GM18909 (cell line): ENCODE data around the gene SLC41A2.

ENCODE experiments used
- ATAC-seq: cut with Tn5 transposase; IDR thresholded peaks from one replicate; pipeline ENCODE4 v1.9.1; 2021; ENCODE audit warnings: mild to moderate bottlenecking; ENCODE audit not compliant: unreplicated experiment, poor library complexity

Gene SLC41A2

DNA sequence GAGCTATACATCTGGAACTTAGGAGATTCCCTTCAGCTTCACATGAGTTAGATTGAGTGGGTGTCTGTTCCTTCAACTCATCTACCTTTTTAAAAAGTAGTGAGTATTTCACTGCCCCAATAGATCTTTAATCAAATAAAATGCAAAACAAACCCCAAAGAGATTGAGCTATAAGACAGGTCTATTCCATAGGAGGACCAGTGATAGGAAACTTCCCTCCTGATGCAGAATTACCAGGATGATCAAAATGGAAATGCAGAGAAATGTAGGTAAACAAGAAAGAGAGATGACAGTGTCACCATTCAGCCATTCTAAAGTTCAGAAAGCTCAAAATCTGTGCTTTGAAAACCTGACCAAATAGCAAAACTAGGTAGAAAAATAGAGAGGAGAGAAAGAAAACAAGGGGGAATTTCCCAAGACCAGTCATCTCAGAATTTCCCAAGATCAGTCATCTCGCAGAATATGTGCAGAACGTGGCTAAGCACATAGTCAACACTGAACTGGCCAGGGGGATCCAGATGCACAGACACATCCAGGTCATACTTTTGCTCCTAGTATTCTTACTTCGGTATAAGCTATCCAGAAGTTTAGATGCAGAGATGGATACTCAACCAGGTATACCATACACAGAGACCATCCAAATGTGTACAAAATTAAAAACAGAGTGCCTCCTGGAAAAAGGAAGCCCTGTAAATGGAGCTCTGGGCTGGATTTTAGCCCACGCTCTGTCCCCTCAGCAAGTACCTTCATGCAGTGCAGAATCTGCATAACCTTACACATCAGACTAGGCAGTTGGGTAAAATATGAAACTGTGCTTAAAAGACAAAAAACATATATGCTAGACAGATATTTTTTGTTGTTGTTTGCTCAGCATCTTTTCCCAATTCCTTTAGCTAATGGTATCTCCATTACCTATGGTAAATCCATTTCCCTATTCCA lies 27.4 kb downstream of the SLC41A2 start:
- ATAC-seq: peak; percentile 90

DNA sequence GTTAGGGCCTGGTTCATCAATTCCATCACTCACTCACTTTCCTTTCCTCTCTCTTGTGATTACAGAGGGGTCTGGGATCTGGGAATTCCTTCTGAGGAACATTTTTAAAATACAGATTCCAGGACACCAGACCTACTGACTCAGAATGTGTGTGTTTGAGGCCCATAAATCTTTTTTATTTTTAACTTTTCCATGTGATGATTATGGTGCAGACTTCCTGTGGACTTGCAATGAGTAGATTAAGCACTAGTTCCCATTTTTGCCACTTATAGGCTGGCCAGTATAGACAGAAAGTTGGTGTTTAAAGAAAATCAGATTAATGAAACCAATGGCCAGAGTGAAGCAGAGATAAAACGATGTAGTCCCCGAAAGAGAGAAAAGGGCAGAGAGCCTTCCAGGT lies 28.1 kb downstream of the SLC41A2 start:
- peak; percentile 24 for ATAC-seq

DNA sequence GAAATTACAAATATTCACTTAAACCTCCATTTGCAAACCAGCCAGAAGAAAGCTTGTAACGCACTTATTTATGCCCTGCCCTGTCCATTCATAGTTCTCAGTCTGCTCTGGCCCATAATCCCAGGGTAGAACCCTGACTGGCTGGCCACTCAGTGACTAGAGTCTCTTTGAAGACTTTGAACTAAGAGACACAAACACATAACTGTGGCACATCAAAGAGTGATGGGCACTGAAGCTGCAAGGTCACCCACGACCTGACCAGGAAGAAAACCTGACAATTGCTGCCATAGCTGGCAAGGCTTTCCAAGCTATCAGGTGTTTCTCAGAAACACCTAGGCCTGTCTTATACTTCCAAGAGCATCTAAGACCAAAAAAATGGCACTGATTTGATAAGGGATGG lies 28.7 kb downstream of the SLC41A2 start:
- no peak for ATAC-seq

DNA sequence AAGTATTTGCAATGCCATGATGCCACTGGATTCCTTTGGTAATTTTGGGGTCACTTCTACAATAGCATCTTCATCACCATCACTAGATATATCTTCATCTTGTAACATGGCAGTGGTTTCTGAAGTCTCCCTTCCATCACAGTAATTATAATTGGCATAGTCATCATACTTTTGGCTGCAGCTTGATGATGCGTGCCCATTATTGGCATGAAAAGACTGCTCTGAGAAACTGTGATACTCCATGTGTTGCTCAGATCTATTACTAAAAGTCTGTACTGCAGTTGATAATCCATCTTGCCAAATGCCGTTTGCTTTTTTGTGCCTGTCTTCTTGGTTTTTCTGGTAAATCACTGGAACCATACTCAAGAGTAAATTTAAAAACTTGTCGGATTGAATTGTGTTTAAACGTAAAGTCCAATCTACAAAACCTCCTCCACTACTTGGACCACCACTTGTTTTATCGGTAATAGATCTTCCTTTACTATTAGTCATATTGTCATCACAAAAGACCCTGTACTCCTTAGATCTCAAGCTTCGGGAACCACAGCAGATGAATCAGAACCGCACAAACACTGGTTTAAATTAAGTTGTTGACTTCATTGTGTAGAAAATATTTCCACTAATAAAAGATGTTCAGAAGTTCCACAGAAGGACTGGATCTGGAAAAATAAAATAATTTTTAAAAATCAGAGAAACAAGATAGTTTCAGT lies 29.9 kb downstream of the SLC41A2 start:
- ATAC-seq: no peak

DNA sequence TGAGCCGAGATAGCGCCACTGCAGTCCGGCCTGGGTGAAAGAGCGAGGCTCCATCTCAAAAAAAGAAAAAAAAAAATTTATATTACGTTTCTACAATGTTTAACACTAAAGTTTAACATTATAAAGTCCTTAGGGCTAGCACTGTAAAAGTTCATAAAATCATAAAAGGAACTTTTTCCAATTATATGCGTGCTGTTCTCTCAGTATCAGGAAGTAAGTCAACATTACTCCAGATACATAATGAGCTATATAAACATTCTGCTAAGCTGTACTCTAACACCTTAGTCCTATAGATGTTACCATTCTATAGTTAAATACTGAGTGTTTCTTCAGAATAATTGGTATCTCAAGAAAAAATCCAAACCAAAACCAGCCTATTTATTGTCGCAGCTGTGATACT lies 32.6 kb downstream of the SLC41A2 start:
- ATAC-seq: no peak

DNA sequence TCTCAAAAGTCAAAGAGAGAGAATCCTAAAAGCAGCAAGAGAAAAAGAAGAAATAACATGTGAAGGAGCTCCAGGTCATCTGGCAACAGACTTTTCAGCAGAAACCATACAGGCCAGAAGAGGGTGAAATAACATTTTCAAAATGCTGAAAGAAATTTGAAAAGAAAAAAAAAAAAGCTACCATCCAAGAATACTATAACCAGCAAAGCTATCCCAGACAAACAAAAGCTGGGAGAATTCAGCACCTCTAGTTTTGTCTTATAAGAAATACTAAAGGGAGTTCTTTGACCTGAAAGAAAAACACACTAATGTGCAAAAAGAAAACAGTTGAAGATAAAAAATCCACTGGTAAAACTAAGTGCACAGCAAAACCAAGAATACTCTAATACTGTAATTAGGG lies 36.8 kb downstream of the SLC41A2 start:
- ATAC-seq: no peak

DNA sequence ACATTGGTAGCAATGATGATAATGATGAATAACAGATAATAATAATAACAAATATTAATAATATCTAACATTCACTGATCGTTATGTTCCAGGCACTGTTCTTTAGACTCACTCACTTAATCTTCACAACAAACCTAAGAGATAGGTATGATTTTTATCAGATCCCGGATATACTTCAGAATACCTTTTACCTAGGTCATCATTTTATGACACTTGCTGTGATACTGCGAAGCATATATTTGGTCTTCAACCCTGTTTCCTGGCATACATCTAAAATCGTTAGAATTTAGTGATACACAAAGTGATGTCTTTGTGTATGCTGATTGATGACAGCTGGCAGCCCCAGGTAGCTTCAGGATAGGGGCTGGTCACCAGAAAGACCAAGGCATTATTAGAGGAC lies 46.1 kb downstream of the SLC41A2 start:
- no peak for ATAC-seq

DNA sequence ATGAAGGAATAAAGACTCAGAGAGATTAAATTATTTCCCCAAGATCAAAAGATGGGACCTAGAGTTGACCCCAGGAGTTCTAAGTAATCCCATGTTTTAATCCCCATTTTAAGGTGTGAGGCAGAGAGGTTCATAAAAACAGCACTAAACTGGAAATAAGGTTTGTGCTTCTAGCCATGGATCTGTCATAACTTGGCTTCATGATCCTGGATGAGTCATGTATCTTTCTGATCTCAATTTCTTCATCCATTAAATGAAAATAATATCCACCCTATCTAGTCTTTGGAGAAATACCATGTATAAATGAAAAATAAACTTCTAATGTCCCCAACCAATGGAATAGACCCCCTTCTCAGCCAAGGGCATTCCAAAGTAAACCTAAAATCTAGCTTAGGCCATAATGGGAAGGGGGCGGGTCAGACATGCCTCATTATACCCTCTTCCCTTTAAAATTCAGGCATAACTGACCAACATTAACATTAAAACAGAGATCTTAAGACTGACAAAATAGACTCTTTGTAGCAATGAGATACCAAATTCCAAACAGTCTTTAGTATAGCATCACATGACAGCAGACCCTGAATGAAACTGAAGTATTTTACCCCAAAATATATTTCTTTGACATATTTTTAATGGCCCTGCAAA lies 47.8 kb downstream of the SLC41A2 start:
- ATAC-seq: no peak

DNA sequence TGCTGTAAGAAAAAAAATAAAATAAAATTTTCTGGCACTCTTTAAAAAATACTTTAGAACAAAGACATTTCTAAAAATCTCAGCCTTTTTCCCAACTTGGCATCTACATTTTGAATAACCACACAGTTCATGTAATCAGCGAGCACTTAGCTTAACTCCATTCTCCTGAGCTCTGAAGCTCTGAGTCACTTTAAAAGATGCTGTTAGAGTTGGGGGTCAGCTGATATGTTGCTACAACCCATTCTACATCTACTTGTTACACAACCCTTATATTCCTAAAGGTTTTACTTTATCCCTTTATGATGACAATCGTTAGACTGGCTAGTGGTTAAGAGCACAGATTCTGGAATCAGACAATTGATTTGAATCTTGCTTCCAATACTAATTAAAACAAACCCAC lies 48.3 kb downstream of the SLC41A2 start:
- no peak for ATAC-seq
